Renal cortex interstitium (tissue), 11 donors: Measurements from ENCODE around the gene SLC4A5. TPM values are rescaled to one million over a fixed set of nuclear protein-coding genes. Genes with fewer than 3 reads are reported as not detected.
"Not testable (repeated sequence)": the region's sequence is repeated elsewhere in the genome, so short reads cannot be mapped to it uniquely, and the experiment has no call there.

Experiments used
- DNase-seq, 11 donors: peaks; one replicate each; pipeline ENCODE4 v3.0.0-alpha.2; 2013; ENCODE audit warnings: low read depth in 9 of 11, low spot score in 4 of 11; ENCODE audit errors: extremely low read depth in 1 of 11
- polyA plus RNA-seq, 3 donors: library from polyadenylated mRNA; unstranded; fragments of 120-200 nt; gene quantifications; one replicate each; pipeline ENCODE4 v1.2.1, GENCODE V29; 2013; ENCODE audit not compliant: insufficient read length in 3 of 3

SLC4A5 gene
- polyA plus RNA-seq, 3 donors = 1.7 to 4.8 (median 3.2) TPM

DNA sequence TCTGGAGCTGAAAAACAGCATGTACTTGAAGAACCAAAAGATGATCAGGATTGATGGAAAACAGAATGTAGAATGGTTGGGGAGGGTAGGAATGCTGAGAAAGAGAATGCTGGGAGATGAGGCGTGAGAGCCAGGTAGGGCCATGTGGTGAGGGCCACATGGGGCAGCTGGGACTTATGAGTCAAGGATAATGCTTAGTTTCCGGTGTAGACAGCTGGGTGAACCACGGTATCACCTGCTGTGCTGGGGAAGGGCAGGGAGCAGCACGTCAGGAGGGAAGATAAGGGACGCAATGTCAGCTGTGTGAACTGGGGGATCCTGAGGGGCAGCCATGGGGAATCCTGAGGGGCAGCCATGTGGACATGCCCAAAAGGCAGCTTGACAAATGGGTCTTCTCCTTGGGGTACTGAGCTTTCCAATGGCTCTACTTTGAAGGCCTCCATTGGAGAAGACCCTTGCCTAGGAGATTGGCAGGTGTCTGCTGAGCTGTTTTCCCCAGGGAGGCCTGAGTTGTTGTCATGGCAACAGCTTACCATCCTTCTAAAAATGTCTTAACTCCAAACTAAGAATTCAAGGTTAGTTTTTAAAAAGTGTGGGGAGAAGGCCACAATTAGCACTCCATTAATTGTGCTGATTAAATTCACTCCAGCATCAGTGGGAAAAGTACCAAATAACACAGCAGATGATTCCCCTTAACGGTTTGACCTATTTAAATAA, 93.7 kb downstream of the SLC4A5 start:
- DNase-seq = no peak

DNA sequence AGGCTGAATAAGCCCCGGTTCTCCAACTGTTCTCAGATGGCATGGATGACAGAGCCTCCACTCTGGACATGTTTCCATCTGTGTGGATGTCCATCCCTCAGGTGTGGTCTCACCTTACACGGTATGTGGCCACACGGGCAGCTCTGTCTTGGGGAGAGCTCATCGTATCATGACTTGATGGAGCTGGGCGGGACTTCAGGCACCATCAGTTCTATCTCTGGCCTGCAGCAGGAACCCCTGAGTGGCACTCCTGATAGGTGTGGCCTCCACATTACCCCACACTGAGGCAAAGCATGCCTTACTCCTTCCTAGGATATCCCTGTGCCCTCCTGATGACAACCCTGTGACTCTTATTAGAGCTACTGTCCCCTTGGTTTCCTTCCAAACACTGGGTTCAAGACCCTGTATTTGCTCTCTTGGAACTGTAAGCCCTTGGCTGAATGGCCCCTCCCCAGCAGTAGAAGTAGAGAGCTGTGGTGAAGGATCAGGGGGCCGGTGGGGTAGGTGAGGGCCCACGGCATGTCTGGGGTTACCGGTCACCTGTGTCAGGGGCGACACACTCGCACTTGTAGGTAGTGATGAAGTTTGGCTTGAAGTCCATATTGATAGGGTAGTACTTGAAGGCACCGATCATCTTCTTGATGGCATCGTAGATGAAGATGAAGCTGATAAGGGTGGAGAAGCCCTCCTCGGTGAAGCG, 96.6 kb downstream of the SLC4A5 start:
- DNase-seq = no peak

DNA sequence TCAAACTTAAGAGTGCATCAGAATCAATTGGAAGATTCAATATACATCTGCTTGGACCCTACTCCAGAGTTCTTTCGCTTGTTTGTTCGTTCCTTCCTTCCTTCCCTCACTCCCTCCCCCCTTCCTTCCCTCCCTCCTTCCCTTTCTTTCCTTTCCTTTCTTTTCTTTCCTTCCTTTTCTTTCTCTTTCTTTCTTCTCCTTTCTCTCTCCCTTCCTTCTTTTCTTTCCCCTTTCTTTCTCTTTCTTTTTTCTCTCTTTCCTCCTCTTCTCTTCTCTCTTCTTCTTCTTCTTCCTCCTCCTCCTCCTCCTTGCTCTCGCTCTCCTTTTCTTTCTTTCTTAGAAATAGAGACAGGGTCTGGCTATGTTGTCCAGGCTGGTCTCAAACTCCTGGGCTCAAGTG, 98.9 kb downstream of the SLC4A5 start:
- DNase-seq = no peak

DNA sequence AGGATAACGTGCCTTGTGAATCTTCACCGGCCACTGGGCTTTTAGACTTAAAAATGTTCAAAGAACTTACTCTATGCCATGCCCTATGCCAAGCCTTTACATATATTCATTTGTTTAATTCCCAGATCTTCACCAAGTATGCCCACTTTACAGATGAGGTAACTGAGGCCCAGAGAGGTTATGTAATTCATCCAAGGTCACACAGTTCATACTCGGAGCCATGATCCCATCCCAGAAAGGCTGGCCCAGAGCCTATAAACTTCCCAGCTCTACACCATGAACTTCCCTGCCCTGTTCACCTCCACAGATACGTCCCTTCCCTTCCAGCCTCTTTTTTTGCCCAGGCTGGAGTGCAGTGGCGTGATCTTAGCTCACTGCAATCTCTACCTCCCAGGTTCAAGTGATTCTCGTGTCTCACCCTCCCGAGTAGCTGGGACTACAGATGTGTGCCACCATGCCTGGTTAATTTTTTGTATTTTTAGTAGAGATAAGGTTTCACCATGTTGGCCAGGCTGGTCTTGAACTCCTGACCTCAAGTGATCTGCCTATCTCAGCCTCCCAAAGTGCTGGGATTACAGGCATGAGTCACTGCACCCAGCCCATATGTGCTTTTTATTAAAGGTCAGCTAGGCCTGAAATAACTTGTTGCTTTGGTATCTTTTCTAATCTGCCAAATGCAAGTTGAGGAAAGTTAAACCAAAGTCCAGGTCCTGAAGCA, 100.7 kb downstream of the SLC4A5 start:
- no peak for DNase-seq

DNA sequence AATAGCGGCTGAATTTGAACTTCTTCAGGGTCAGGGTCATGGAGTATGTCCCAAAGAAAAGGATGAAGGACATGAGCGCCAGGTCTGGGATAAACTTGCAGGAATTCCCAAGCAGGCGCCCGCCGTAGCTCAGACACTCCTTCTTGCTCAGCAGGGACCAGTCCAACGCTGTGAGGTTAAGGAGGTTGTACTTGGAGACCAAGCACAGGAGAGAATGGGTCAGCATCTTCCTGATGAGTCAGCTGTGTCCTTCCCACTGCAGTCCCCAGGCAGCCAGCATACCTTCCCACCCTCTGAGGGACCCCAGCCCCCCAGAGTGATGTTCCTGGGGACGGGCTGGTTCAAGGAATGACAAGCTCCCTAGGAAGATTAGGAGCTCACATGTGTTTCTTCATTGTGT, 103.9 kb downstream of the SLC4A5 start:
- no peak for DNase-seq

DNA sequence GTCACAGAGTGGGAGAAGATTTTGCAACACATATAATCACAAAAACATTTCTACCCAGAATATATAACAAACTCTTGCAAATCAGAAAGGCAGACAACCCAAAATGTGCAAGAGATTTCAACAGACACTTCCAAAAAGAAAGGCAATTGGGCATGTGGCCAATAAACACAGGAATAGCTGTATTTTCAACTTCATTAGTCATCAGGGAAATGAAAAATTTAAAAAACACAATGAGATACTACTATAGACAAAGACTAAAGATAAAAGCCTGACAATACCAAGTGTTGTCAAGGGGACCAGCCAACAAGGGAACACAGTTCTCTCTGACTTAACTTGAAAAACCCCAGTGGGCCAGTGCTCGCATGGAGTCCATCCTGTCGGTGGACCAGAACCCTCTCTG, 104.3 kb downstream of the SLC4A5 start:
- no peak for DNase-seq

DNA sequence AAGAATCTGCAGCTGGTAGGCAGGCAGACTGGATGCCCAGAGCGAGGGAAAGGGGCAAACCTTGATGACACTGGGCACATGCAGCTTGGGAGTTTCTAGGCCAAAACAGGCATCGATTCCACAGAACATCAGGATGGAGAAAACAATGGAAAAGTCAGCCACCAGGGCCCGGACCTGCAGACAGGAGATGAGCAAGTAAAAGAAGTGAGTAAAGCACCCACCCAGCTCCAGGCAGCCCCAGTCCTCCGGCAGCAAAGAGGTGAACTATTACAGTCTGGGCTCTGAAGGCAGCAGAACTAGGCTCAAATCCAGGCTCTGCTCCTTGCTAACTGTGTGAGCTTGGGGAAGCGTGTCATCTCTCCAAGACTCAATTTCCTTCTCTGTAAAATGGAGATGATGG, 108.2 kb downstream of the SLC4A5 start:
- no peak for DNase-seq

DNA sequence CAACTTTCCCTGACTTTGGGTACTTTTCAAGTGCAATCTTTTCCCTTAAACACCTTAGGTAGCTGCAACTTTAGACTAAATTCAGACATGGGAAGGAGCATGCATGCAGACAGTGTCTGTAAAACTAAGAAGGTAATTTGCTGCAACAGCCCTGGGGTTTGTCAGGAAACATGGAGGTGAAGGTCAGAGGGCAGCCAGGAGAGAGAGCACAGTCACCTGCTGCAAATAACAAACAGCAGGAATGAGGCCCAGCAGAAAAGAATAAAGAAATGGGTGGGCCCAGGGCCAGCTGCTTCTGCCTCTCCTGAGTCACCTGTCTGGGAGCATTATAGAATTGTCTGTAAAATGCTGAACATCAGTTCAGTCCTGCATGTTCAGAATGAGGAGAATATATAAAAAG, 109.6 kb downstream of the SLC4A5 start:
- no peak for DNase-seq

DNA sequence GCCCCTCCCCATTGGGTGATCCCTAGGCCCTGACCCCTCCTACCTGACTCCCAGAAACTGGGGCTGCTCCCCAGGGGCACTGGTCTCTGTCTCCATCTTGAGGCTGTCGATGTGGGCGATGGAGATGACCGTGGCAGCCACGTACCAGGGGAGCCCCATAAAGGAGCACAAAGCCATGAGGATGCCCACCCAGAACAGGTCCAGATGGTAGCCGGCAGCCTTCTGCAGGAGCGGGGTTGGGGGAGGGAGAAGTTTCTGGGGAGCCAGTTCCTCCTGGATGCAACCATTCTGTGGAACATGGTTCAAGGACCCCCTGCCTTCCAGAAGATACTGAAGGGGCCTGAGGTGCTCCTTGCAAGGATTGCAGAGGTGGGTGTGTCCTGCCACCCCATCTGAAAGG, 110.8 kb downstream of the SLC4A5 start:
- DNase-seq = no peak

DNA sequence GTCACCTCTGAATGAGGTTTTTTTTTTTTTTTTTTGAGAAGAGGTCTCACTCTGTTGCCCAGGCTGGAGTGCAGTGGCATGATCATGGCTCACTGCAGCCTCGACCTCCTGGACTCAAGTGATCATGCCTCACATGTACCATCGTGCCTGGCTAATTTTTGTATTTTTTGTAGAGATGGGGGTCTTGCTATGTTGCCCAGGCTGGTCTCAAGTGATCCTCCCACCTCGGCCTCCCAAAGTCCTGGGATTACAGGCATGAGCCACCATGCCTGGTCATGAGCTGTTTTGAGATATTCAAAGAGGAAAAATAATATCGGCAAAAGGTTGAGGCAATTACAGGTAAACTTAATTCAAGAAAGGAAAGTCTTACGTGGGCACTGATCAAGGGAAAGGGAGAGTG, 113.4 kb downstream of the SLC4A5 start:
- not testable (repeated sequence) for DNase-seq

DNA sequence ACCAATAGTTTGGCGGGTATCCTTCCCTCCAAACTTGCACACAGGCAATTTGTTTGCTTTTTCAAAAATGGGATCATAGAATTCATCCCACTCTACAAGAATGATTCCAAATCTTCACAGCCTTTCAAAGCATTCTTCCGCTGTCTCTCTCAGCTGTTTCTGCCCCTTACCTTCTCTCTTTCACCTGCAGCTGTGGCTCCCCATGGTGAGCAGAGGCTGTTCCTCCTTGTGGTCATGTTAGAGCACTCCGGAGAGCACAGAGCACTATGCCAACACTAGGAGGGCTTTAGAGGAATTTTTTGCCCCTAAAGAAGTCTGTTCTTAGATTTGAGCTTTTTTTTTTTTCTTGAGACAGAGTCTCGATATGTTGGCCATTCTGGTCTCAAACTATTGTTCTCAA, 114.4 kb downstream of the SLC4A5 start:
- DNase-seq = no peak

DNA sequence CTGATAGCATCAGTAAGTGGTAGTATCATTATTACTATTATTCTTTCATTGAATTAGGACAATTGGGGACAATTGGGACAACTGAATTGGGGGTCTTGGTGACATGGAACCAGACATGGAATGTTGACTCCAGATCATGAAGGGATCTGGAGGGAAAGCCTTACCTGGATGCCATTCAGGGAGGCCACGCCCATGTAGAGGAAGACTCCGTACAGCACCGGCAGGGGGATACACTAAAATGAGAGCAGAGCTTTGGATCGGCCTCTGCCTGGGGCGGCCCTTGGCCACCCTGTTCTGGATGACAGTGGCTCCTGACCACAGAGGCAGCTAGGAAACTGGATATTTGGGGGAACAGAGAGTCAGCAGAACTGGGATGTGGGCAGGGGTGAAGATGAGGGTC, 115.6 kb downstream of the SLC4A5 start:
- no peak for DNase-seq

DNA sequence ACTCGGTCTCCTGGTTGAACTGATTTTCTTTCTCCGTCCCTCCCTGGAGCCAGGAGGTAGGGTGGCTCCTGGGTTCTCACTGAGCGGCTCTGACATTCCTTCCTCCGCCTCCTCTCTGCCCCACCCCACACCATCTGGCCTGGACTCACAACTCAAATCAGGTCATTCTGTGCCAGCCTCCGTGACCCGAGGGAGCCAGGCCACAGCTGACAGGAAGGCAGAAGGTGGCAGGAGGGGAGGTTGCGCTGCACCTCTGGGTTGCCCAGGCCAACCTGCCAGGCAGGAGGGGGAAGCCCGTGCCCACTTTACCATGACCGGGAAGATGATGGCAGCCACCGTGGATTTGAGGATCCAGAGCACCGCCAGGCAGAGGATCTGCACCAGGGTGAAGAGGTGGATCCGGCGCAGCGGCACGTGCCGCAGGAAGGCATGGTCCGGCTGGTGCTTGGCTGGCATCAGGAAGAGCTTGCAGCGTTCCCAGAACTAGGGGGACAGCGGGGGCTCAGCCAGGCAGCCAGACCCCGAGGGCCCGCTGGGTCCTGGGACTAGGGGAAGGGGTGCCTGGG, 116.5 kb downstream of the SLC4A5 start:
- DNase-seq = no peak

DNA sequence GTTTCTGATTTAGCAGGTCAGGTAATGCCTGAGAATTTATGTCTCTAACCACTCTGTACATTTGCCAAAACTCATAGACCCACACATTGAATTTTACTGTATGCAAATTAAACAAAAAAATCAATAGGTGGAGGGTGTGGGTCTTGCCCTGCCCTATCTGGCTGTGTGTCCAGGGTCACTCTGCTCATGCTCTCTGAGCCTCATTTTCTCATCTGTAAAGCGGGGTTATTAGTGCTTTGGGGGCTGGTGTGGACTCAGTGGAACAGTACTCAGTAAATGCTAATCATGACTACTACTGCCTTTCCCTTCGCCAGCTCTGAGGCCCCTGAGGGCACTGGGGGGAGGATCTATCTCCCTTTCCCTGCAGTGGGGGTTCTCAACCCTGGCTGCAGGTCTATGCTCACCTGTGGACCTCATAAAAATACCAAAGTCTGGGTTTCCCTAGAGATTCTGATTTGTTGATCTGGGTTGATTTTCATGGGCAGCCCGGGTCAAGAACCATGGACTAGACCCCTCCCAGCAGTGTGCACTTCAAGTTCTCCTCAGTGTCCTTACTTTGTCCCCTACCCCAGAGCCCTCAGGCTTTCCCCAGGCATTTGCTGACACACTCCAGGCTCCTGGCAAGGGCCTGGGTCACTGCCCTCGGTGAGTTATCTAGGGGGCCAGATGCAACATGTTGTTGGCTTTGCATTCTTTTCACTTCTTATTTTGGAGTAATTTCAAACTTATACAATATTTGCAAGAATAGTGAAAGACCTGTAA, 117.3 kb downstream of the SLC4A5 start:
- DNase-seq = no peak

DNA sequence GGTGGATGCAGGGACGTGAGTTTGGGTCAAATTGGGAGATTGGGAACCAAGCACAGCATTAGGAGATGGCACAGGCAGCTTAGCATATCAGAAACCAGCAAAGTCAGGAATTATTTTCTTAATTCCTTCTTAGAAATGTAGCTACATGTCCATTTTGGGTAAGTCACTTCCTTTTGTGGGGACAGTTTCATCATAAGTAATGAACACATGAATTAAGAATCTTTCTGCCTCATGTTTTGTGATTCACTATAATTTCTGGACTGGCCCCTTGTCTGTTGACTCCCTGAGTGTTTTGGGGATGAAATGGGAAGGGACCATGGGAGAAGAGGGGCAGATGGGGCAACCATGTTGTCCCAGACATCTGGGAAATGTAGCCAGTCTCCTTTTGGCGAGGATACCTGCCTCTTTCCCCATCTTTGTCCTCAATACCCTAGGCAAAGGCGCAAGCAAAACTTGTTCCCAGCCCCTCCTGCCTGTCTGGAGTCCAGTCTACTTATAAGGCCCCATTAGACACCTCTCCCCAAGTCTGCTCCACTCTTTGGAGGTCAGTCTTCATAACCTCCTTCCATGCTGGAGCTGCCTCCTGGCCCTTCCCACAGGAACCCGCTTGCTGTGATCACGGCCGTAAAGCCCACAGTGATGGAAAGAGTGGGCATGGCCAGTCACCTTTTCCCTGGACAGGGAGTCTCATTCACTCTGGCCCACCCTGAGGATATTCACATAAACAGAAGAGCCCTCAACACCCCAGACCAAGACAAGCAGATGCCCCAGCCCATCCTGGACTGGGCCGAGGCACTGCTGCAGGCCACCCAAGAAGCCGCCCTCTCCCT, 119.1 kb downstream of the SLC4A5 start:
- no peak for DNase-seq

DNA sequence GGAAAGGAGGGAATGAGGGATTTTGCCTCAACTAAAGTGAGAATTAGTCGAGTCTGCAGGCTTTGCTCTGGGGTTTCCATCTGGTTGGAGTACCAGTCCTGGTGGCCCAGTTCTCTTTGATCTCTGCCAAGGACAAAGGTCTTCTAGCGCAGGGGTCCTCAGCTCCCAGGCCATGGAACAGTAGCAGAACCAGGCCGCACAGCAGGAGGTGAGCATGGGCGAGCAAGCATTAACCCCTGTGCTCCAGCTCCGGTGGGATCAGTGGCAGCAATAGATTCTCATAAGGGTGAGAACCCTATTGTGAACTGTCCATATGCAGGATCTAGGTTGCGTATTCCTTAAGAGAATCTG, 120.9 kb downstream of the SLC4A5 start:
- DNase-seq = no peak

DNA sequence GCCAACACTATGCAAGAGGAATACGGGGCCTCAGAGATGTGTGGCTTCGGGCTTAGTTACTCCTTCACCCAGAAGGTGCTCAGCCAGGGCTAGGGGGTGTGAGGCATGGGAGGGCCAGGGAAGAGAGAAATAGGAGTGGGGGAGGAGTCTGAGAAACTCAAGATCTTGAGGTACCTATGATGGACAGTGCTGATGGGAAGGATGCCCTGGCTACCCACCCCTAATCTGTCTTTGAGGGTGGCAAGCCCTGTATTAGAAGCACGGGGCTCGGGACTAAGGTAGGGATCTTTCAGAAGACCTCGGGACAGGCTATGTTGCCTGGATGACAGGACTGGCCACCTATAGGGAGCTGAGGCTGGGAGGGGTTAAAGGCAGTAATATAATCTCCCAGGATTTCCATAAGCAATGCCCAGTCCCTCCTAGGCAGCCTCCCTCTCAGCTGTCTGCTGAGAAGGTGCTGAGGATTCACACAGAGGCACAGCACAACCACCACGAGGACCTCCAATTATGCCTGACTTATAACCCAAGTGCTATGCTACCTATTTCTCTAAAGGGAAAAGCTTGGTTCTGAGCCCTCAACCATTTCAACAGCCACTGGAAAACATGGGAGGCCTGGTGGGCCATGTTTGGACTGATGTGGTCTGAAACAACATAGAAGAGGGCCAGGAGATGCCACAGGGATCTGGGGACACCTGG, 121.5 kb downstream of the SLC4A5 start:
- DNase-seq = no peak

DNA sequence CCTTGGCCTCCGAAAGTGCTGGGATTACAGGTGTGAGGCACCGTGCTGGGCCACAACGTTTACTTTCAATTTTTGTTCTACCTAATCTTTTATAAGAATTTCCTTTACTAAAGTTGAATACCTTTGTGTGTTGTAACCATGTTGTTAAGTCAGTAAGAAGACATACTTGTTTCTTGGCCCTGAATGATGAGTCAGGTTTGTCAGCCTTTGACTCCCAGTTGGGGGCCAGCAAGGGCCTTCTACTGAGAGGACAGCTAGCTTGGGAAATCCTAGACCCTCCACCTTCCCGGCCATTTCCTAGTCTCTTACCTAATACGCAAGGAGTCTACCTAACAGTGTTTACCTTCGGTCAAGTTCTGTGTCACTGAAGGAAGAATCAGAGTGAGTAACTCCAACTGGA, 122.1 kb downstream of the SLC4A5 start:
- DNase-seq = no peak
